GM19463 (cell line): ENCODE data around the gene GABRB3.

Experiments used
- ATAC-seq: cut with Tn5 transposase; IDR thresholded peaks from one replicate; pipeline ENCODE4 v1.9.1; 2021; ENCODE audit warnings: mild to moderate bottlenecking, moderate library complexity; ENCODE audit not compliant: unreplicated experiment

The GABRB3 gene

GRCh38 chr15:26679927-26680326, 92.9 kb downstream of the GABRB3 start:
- no peak for ATAC-seq

- no peak for ATAC-seq
Observed at GRCh38 chr15:26676115-26676514, 96.8 kb downstream of the GABRB3 start.

DNA sequence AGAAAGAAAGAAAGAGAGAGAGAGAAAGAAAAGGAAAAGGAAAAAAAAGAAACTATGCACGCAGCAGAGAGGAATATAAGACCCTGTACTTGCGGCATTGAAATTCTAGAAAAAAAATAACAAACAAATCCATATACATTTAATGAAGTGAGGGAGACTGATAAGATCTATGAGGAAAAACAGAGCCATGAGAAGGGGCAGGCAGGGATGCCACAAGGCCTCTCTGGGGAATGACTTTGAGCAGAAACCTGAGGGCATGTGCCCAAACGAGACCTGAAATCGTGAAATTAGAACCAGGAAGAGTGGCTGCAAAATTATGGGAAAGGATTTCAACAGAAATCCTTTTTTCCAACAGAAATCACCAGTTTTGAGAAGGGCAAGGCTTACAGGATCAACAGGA, 98.4 kb downstream of the GABRB3 start:
- no peak for ATAC-seq

DNA sequence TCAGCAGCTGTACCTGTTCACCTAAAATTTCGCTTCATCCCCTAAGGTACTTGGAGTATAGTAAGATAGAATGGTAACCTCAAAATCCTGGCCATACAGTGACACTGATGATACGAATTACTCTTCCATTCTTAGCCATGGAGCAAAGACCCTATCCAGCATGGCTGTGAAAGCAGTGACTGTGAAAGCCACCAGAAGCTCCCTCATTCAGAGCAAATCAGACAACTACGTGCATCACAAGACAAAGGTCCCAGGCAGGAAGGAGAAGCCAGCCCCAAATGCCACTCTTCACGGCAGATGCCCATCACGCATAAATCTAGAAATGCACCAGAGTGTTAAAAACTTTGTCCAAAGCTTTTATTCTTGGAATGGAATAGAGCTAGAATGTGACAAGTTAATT, 99.4 kb downstream of the GABRB3 start:
- no peak for ATAC-seq

- ATAC-seq = no peak
Observed at GRCh38 chr15:26670116-26670515, 102.8 kb downstream of the GABRB3 start.

DNA sequence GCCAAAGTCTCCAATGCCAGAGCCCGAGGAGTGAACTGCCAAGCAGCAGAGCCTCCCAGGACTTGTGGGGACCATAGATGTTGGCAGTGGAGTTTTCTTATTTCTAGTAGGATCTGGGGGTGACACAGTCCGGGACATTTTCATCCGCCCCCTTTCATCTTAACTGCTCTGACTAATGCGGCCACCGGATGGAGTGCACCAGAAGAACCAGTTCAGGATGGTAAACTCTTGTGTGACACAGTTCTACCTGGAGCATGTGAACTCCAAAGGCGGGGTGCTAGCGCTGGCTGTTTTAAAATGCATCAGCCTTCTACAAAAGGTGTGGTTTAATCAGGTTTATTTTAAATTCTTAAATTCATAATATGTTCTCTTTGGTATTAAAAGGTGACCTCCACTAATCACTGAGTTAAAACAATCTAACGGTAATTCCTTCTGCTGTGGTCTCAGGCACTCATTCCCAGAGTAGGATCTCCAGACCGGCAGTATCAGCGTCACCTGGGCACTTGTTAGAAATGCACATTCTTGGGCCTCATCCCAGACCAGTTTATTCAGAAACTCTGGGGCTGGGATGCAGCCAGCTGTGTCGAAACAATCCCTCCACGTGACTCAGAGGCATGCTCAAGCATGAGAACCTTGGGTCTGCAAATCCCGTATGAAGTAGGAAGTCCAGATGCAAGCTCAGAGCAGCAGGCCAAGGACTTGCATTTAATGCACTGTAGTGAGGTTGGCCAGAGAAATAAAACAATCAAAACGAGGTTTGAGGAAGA, 105.5 kb downstream of the GABRB3 start:
- no peak for ATAC-seq

DNA sequence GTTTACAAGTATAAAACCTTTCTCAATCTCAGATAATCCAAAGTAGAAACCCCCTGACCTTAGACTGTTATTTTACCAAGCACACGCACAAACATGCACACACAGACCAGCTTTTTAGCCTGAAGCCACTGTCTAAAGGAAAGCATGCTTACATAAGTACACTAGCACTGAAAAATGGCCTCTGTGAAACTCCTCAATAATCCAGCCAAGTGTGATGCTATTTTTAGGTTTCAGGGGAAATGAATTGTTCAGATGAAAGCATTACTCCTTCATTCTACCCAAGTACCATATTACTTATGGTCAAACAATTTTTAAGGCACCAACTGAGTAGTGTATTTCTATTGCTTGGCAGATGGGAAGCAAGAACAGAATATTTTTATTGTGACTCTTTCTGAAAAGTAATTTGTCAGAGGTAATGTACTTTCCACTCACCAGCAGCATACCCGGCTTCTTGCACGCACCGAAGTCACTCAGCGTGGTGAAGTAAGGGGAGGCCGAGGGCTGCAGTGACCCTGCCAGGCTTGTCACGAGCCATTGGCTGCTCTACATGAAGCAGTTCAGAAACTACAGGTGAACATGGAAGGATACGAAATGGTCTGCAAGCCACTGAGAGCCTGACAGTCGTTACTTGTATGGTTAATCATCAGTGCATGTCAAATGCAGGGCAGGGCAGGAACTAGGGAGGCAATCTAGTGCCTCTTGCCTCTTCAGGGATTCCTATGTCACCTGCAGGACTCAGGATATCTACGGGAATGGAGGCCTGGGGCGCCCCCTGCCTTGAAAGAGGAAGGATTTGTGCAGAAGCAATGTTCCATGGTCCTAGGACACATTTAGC, 106.7 kb downstream of the GABRB3 start:
- ATAC-seq = no peak

DNA sequence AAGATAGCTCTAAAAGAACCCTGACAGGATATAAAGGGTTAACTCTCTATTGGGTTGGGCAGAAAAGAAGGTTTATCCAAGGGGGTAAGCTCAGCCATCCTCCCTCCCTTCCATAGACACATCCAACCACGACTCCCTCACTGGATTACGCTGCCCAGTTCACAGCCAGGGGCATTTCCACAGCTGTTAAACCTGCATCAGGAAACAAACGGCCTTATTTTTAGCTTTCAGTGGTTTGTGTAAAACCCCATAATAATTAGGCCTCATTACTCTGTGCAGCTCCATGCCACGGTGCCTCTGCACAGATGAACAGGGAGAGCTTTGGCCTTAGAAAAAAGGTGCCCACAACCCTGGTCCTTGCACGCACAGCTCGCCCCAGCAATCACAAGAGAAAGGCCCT, 110.6 kb downstream of the GABRB3 start:
- ATAC-seq = no peak

GRCh38 chr15:26661748-26662147, 111.1 kb downstream of the GABRB3 start:
- no peak for ATAC-seq

- ATAC-seq = no peak
Observed at GRCh38 chr15:26661107-26661506, 111.8 kb downstream of the GABRB3 start.

DNA sequence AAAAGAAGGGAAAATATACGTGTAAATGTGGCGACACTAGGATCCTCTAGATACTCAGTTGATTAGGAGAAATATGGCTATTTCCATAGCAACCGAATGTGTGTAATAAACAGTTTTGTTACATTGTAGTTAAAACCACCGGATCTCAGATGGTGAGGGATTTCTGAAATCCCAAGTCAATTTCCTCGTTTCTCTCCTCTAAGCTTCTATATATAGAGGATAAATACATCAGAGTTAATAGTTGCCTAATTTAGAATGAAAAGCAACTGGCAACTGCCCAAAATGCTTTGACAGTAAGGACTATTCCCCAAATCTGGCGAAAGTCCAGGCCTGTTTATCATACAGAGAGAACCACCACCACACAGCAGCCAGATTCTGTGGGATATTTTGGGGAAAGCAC, 112.6 kb downstream of the GABRB3 start:
- ATAC-seq = no peak

DNA sequence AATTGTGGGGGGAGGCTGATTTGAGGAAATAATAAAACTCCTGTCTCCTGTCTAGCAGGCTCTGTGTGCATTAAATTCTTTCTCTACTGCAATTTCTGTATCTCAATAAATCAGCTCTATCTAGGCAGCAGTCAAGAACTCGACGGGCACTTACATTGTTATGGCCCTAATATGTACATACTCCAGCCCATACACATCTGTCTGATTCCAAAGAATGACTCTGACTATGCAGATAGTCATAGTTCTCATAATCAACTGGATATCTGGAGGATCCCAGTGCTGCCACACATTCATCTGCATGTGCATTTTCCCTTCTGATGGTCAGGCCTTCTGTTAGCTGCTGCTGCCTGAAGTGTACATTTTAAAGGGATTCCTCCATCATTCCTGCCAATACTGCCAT, 114.6 kb downstream of the GABRB3 start:
- ATAC-seq = no peak

GRCh38 chr15:26656080-26656479, 116.8 kb downstream of the GABRB3 start:
- ATAC-seq = no peak

GRCh38 chr15:26651909-26652308, 121.0 kb downstream of the GABRB3 start:
- no peak for ATAC-seq

DNA sequence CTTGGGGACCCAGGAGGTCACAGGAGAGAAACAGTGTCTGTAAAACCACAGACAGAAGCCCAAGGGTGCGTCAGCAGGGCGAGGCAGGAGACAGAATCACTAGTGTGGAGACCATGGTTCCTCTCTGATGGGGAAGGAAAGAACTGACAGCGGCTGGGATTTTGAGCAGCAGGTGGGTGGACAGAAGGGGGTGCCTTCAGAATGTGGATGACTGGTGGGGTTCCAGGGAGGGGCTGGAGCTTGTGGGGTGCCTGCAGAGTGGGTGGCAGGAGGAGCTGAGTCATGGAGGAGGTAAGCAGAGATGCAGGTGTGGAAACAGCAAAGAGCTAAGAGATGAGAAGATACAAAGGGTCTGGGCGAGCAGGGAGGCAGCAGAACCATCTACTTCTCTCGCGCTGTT, 124.2 kb downstream of the GABRB3 start:
- ATAC-seq = no peak

- no peak for ATAC-seq
Observed at GRCh38 chr15:26644948-26645347, 127.9 kb downstream of the GABRB3 start.

GRCh38 chr15:26641144-26641543, 131.7 kb downstream of the GABRB3 start:
- no peak for ATAC-seq

DNA sequence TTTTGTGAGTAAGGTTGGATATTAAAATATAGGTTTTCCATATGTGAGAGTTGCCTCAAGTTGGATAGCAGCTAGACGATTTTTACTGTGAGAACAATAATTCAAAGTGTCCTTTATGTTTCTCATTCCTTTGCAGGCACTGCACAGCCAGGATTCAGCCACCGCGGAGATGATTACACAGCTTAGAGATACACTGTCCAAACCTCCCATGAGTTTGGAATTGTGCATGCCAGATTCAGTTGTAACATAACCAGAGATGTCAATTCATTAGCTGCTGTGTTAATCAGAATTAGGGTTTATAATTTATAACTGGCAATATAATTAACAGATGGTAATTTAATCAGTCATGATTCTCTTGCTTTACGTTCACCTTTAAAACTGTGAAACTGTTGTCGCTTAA, 132.3 kb downstream of the GABRB3 start:
- no peak for ATAC-seq

GRCh38 chr15:26639966-26640365, 132.9 kb downstream of the GABRB3 start:
- ATAC-seq = no peak

DNA sequence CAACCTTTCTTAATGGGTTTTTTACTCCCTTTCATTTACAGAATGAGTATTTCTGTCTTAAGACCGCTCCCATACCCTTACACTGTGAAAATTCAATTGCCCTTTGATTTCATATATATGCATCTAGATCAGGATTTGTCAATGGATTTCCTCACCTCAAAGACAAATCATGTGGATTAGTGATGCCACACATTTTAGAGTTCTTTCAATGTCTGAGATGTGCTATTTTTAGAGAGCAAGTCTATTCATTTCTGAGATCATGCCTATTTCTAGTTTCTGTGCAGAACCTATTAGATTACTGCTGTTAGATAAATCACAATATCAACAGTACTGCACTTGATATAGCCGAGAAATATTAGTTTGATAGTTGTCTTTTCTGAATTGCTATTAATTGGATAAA, 137.3 kb downstream of the GABRB3 start:
- no peak for ATAC-seq

DNA sequence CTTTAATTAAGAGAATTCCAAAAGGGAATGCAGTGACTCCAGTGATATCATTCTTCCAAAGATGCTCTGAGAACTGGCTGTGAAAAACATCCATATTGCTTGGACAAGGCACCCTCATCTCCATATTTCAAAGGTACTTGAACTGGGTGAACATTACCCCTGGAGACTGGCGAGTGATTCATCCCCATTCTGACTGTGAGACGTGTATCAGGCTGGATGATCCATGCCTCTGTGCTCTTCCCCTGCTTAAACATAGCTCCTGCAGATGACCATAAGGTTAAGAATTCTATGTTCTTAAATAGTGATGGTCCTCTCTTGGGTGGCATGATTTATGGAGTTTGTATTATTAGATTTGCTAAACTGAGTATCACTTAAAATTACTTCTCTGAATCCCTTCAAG, 137.8 kb downstream of the GABRB3 start:
- no peak for ATAC-seq

- ATAC-seq = no peak
Observed at GRCh38 chr15:26634319-26634718, 138.5 kb downstream of the GABRB3 start.
